H9 (cell line): ENCODE results near the gene LRMDA. TPM values are rescaled to one million over a fixed set of nuclear protein-coding genes. Genes with fewer than 3 reads are reported as not detected.
A peak's percentile ranks its signal among the peaks of the same experiment; 100 is the strongest.

Experiments used
- DNase-seq: peaks from one replicate; pipeline ENCODE4 v3.0.0-alpha.2; 2017
- H2AFZ ChIP-seq: one replicate; pipeline ENCODE4 v1.6.1; 2013; ENCODE audit warnings: mild to moderate bottlenecking, low read length, control low read depth, moderate library complexity
- H2AK5ac ChIP-seq: 2 replicates; pipeline ENCODE4 v1.6.1; 2013; ENCODE audit warnings: low read length, control low read depth, mixed read lengths; ENCODE audit not compliant: insufficient read length
- H2BK120ac ChIP-seq: one replicate; pipeline ENCODE4 v1.6.1; 2013; ENCODE audit warnings: low read depth, mild to moderate bottlenecking, low read length, control low read depth, inconsistent platforms; ENCODE audit not compliant: poor library complexity, severe bottlenecking
- H2BK12ac ChIP-seq: 2 replicates; pipeline ENCODE4 v1.6.1; 2013; ENCODE audit warnings: low read length, control low read depth, mixed read lengths, low read depth; ENCODE audit not compliant: insufficient read length
- H2BK15ac ChIP-seq: 2 replicates; pipeline ENCODE4 v1.6.1; 2013; ENCODE audit warnings: low read depth, low read length, control low read depth
- H2BK20ac ChIP-seq: one replicate; pipeline ENCODE4 v1.6.1; 2013; ENCODE audit warnings: low read depth, mild to moderate bottlenecking, low read length, control low read depth, inconsistent platforms; ENCODE audit not compliant: poor library complexity, severe bottlenecking
- H2BK5ac ChIP-seq: 2 replicates; pipeline ENCODE4 v1.6.1; 2013; ENCODE audit warnings: low read length, control low read depth, mixed read lengths; ENCODE audit not compliant: insufficient read length
- H3K14ac ChIP-seq: 2 replicates; pipeline ENCODE4 v1.6.1; 2013; ENCODE audit warnings: low read length, control low read depth; ENCODE audit not compliant: insufficient read depth
- H3K18ac ChIP-seq: 2 replicates; pipeline ENCODE4 v1.6.1; 2013; ENCODE audit warnings: low read depth, mild to moderate bottlenecking, mixed read lengths, low read length, control low read depth; ENCODE audit not compliant: insufficient read length
- H3K23ac ChIP-seq: 2 replicates; pipeline ENCODE4 v1.6.1; 2013; ENCODE audit warnings: low read length, control low read depth, mixed read lengths, low read depth; ENCODE audit not compliant: insufficient read length
- H3K23me2 ChIP-seq: 2 replicates; pipeline ENCODE4 v1.6.1; 2013; ENCODE audit warnings: low read depth, mild to moderate bottlenecking, mixed read lengths, low read length, control low read depth; ENCODE audit not compliant: insufficient read length, poor library complexity, severe bottlenecking
- H3K27ac ChIP-seq: 2 replicates; pipeline ENCODE4 v1.5.1; 2013; ENCODE audit warnings: low read length, control low read depth, mixed read lengths, low read depth; ENCODE audit not compliant: insufficient read length
- H3K27me3 ChIP-seq: 2 replicates; pipeline ENCODE4 v1.6.1; 2013; ENCODE audit warnings: low read length, control low read depth, inconsistent platforms; ENCODE audit not compliant: insufficient read depth
- H3K4ac ChIP-seq: 2 replicates; pipeline ENCODE4 v1.6.1; 2013; ENCODE audit warnings: low read depth, mild to moderate bottlenecking, control low read depth, inconsistent platforms, low read length, moderate library complexity
- H3K4me1 ChIP-seq: 2 replicates; pipeline ENCODE4 v1.6.1; 2013; ENCODE audit warnings: low read length, control low read depth, inconsistent platforms; ENCODE audit not compliant: insufficient read depth
- H3K4me2 ChIP-seq: 2 replicates; pipeline ENCODE4 v1.6.1; 2013; ENCODE audit warnings: low read length, control low read depth, mixed read lengths; ENCODE audit not compliant: insufficient read length, insufficient read depth
- H3K56ac ChIP-seq: 2 replicates; pipeline ENCODE4 v1.6.1; 2013; ENCODE audit warnings: low read depth, mild to moderate bottlenecking, mixed read lengths, low read length, control low read depth; ENCODE audit not compliant: insufficient read length
- H3K79me1 ChIP-seq: 2 replicates; pipeline ENCODE4 v1.6.1; 2013; ENCODE audit warnings: low read depth, mild to moderate bottlenecking, moderate library complexity, low read length, control low read depth, inconsistent platforms; ENCODE audit not compliant: insufficient read depth, poor library complexity, severe bottlenecking
- H3K79me2 ChIP-seq: 2 replicates; pipeline ENCODE4 v1.6.1; 2013; ENCODE audit warnings: low read length, control low read depth, inconsistent platforms; ENCODE audit not compliant: insufficient read depth
- H3K9ac ChIP-seq: 2 replicates; pipeline ENCODE4 v1.6.1; 2013; ENCODE audit warnings: low read length, control low read depth, mixed read lengths; ENCODE audit not compliant: insufficient read length; ENCODE audit errors: extremely low read depth
- H3K9me3 ChIP-seq: one replicate; pipeline ENCODE4 v1.6.1; 2013; ENCODE audit warnings: low read depth, low read length, inconsistent platforms; ENCODE audit not compliant: control insufficient read depth
- H3T11ph ChIP-seq: one replicate; pipeline ENCODE4 v1.6.1; 2013; ENCODE audit warnings: mild to moderate bottlenecking, low read length, control low read depth, inconsistent platforms
- H4K20me1 ChIP-seq: one replicate; pipeline ENCODE4 v1.6.1; 2013; ENCODE audit not compliant: control insufficient read depth, insufficient read length, insufficient read depth
- H4K5ac ChIP-seq: 2 replicates; pipeline ENCODE4 v1.6.1; 2013; ENCODE audit warnings: low read depth, mild to moderate bottlenecking, mixed read lengths, low read length, control low read depth; ENCODE audit not compliant: insufficient read length
- H4K8ac ChIP-seq: replicated peaks from 2 replicates; pipeline ENCODE4 v1.6.1; 2013; ENCODE audit warnings: low read length, control low read depth, mixed read lengths, low read depth; ENCODE audit not compliant: insufficient read length
- H4K91ac ChIP-seq: 2 replicates; pipeline ENCODE4 v1.6.1; 2013; ENCODE audit warnings: low read depth, mild to moderate bottlenecking, moderate library complexity, mixed read lengths, low read length, control low read depth; ENCODE audit not compliant: insufficient read length
- H3K27ac Mint-ChIP-seq, 3 experiments: 2 replicates in 2 of 3; 3 replicates in 1 of 3; pipeline ENCODE4 v1.8.0; 2020 to 2021; ENCODE audit warnings: mixed read lengths in 3 of 3, mild to moderate bottlenecking in 1 of 3, moderate library complexity in 1 of 3
- H3K27me3 Mint-ChIP-seq: 2 replicates; pipeline ENCODE4 v1.8.0; 2021; ENCODE audit warnings: low read depth, mild to moderate bottlenecking, moderate library complexity, mixed read lengths
- H3K36me3 Mint-ChIP-seq, 3 experiments: 2 replicates in 2 of 3; 3 replicates in 1 of 3; pipeline ENCODE4 v1.8.0; 2020 to 2021; ENCODE audit warnings: low read depth in 3 of 3, mixed read lengths in 3 of 3; ENCODE audit not compliant: insufficient read depth in 1 of 3
- H3K4me1 Mint-ChIP-seq, 2 experiments: 2 replicates each; pipeline ENCODE4 v1.8.0; 2020; ENCODE audit warnings: mixed read lengths in 2 of 2
- H3K4me3 Mint-ChIP-seq, 2 experiments: 2 replicates in 1 of 2; 3 replicates in 1 of 2; pipeline ENCODE4 v1.8.0; 2020 to 2021; ENCODE audit warnings: mild to moderate bottlenecking in 2 of 2, mixed read lengths in 2 of 2, moderate library complexity in 1 of 2
- H3K9me3 Mint-ChIP-seq, 2 experiments: 2 replicates in 1 of 2; 3 replicates in 1 of 2; pipeline ENCODE4 v1.8.0; 2020; ENCODE audit warnings: mild to moderate bottlenecking in 2 of 2, mixed read lengths in 2 of 2, moderate library complexity in 1 of 2
- CTCF ChIP-seq: fragments of 200-600 bp; sonication (generic); conservative IDR thresholded peaks from 3 replicates; pipeline ENCODE4 v1.8.0; 2021; ENCODE audit warnings: antibody characterized with exemption, mild to moderate bottlenecking
- WGBS: extraction: QIAGEN DNeasy Blood & Tissue Kit; methylation state at CpG from one replicate; pipeline ENCODE4 v1.1.7; 2013; ENCODE audit warnings: missing lambda C conversion rate, low lambda C conversion rate, mixed read lengths; ENCODE audit not compliant: insufficient read length; ENCODE audit errors: extremely low coverage; 5-methylcytosine and 5-hydroxymethylcytosine counted together
- total RNA-seq: library from RNA; stranded (reverse); gene quantifications from 2 replicates; pipeline ENCODE4 v1.2.1, GENCODE V29; 2021

LRMDA gene
- total RNA-seq, 1 experiment from 2014 or later = 1.8 TPM

- Histone ChIP-seq H4K91ac (no peak overlapping the region), H3K79me2 (no peaks in the 10 kb centered on the region), H4K8ac (no peak overlapping the region), H2AFZ (no peak overlapping the region), H2BK5ac (no peak overlapping the region), H3K56ac (no peak overlapping the region), H3K9ac (no peak overlapping the region), H3K79me1 (no peaks in the 10 kb centered on the region), H3K23me2 (no peaks in the 10 kb centered on the region), H2AK5ac (no peak overlapping the region), H3K27ac (no peak overlapping the region), H3K4me2 (no peak overlapping the region), H4K20me1 (no peaks in the 10 kb centered on the region), H2BK12ac (no peak overlapping the region), H3T11ph (no peak overlapping the region), H3K27me3 (no peaks in the 10 kb centered on the region), H3K18ac (no peak overlapping the region), H3K4me1 (no peaks in the 10 kb centered on the region), H3K23ac (no peak overlapping the region), H2BK20ac (no peak overlapping the region), H3K9me3 (no peaks in the 10 kb centered on the region), H3K4ac (no peak overlapping the region), H2BK120ac (no peak overlapping the region), H4K5ac (no peak overlapping the region), H2BK15ac (no peak overlapping the region), H3K14ac (no peak overlapping the region)
- Mint-ChIP-seq H3K9me3 (no peaks in the 10 kb centered on the region), H3K36me3 (no peaks in the 10 kb centered on the region), H3K27ac (peak overlapping the region in 1 of 3 experiments; percentile 73; a peak in 1 of 7 replicates), H3K27me3 (no peaks in the 10 kb centered on the region), H3K4me1 (peaks cover 13 to 14% of the 10 kb centered on the region in 2 experiments), H3K4me3 (no peak overlapping the region)
- no peak for TF ChIP-seq CTCF
- no peak for DNase-seq
- no CpG with 5 or more reads among the region's 2 CpGs for WGBS
Observed at GRCh38 chr10:75839020-75839419, 407.6 kb downstream of the LRMDA start.
